K562 (cell line): Measurements from ENCODE around the gene PRKAG1. TPM values are rescaled to one million over a fixed set of nuclear protein-coding genes. Genes with fewer than 3 reads are reported as not detected.

Experiments used
- ATAC-seq: fragments of 200-7000 bp; cut with Tn5 transposase; 3 replicates; pipeline ENCODE4 v1.9.1; 2020; ENCODE audit warnings: moderate library complexity
- BruUV-seq: library from RNA; stranded (reverse); fragments of 400-500 nt; replicated peaks from 2 replicates; lab custom pipeline; 2021; lab: Mats Ljungman, UMichigan
- CTCF ChIA-PET: fragments of 300-600 bp; formaldehyde crosslinking; extraction: SDS; loops from one replicate; lab custom pipeline; 2021; ENCODE audit warnings: low intra/inter-chr PET ratio; lab: Yijun Ruan, JAX
- POLR2A ChIA-PET: fragments of 300-600, 350-650 bp; sonication (Branson Sonifier 250); formaldehyde crosslinking; extraction: SDS; loops from one replicate; lab custom pipeline; 2021; ENCODE audit warnings: antibody characterized with exemption, inconsistent platforms; lab: Yijun Ruan, JAX
- DNase-seq, 4 experiments: peaks; one replicate each; pipeline versions ENCODE4 v3.0.0 to v3.0.0-alpha.2; 2011 to 2018; ENCODE audit warnings: low spot score in 3 of 4, mixed read lengths in 3 of 4; ENCODE audit errors: extremely low read depth in 1 of 4
- FAIRE-seq: peaks from 2 replicates; lab custom pipeline; 2011; peaks lifted over from hg19 to GRCh38; lab: Jason Lieb, UNC
- H2AFZ ChIP-seq: 2 replicates; pipeline ENCODE4 v1.6.0; 2011; ENCODE audit warnings: low read depth, low read length, control low read depth, inconsistent platforms
- H3K27ac ChIP-seq: fragments of 200-600 bp; 3 replicates; pipeline ENCODE4 v1.8.0; 2011; ENCODE audit warnings: low read depth, mild to moderate bottlenecking, control low read depth, inconsistent platforms, low read length, moderate library complexity, mixed read lengths; ENCODE audit errors: extremely low read depth
- H3K27me3 ChIP-seq, 2 experiments: fragments of 300-600 bp in 1 of 2; 2 replicates in 1 of 2; 3 replicates in 1 of 2; pipeline versions ENCODE4 v1.6.0 to v1.8.0; 2011; ENCODE audit warnings: inconsistent platforms in 2 of 2, low read length in 2 of 2, mild to moderate bottlenecking in 1 of 2, mixed read lengths in 1 of 2, moderate library complexity in 1 of 2; ENCODE audit not compliant: control insufficient read depth in 2 of 2, insufficient read depth in 2 of 2
- H3K36me3 ChIP-seq: fragments of 300-600 bp; 3 replicates; pipeline ENCODE4 v1.8.0; 2011; ENCODE audit warnings: mild to moderate bottlenecking, low read length, inconsistent platforms; ENCODE audit not compliant: control insufficient read depth, insufficient read depth
- H3K4me1 ChIP-seq, 2 experiments: fragments of 200-600 bp in 1 of 2; replicated peaks in 1 of 2; 2 replicates in 1 of 2; 3 replicates in 1 of 2; pipeline versions ENCODE4 v1.5.1 to v1.8.0; 2011; ENCODE audit warnings: inconsistent platforms in 2 of 2, low read length in 2 of 2, mild to moderate bottlenecking in 1 of 2, mixed read lengths in 1 of 2, moderate library complexity in 1 of 2; ENCODE audit not compliant: control insufficient read depth in 2 of 2, insufficient read depth in 2 of 2
- H3K4me2 ChIP-seq: 2 replicates; pipeline ENCODE4 v1.6.1; 2011; ENCODE audit warnings: low read length, control low read depth, inconsistent platforms, mixed read lengths; ENCODE audit not compliant: insufficient read depth
- H3K4me3 ChIP-seq: fragments of 200-600 bp; sonication (generic), shearing (Covaris generic); 2 replicates; pipeline ENCODE4 v1.5.1; 2016; ENCODE audit warnings: control low read depth, inconsistent platforms
- H3K79me2 ChIP-seq: fragments of 200-600 bp; 3 replicates; pipeline ENCODE4 v1.8.0; 2011; ENCODE audit warnings: low read length, inconsistent platforms; ENCODE audit not compliant: control insufficient read depth, insufficient read depth
- H3K9ac ChIP-seq, 2 experiments: 2 replicates each; pipeline versions ENCODE4 v1.6.0 to v1.6.1; 2011; ENCODE audit warnings: low read depth in 2 of 2, low read length in 2 of 2, control low read depth in 1 of 2, inconsistent platforms in 1 of 2, mild to moderate bottlenecking in 1 of 2, mixed read lengths in 1 of 2; ENCODE audit not compliant: insufficient read depth in 1 of 2
- H3K9me1 ChIP-seq: one replicate; pipeline ENCODE4 v1.6.0; 2011; ENCODE audit warnings: inconsistent platforms, mild to moderate bottlenecking, low read length, moderate library complexity; ENCODE audit not compliant: control insufficient read depth, insufficient read depth
- H3K9me3 ChIP-seq: replicated peaks from 2 replicates; pipeline ENCODE4 v1.5.1; 2011; ENCODE audit warnings: low read depth, low read length, inconsistent platforms; ENCODE audit not compliant: control insufficient read depth, insufficient read depth
- H4K20me1 ChIP-seq: replicated peaks from 2 replicates; pipeline ENCODE4 v1.6.1; 2011; ENCODE audit warnings: low read length, inconsistent platforms, mixed read lengths; ENCODE audit not compliant: control insufficient read depth, insufficient read depth
- HIVEP1 ChIP-seq: fragments of 250-450 bp; sonication (Bioruptor Pico); IDR thresholded peaks from 2 replicates; pipeline ENCODE4 v1.4.0; 2020; ENCODE audit warnings: mild to moderate bottlenecking
- MBD2 ChIP-seq: sonication (generic); IDR thresholded peaks from 2 replicates; pipeline ENCODE4 v1.6.1; 2016; ENCODE audit warnings: low read depth, borderline replicate concordance
- MEF2A ChIP-seq: IDR thresholded peaks from 2 replicates; pipeline ENCODE4 v1.6.1; 2011; ENCODE audit warnings: low read depth, mild to moderate bottlenecking, low read length, moderate library complexity; ENCODE audit not compliant: control insufficient read depth
- PRPF4 ChIP-seq: fragments of 200-400 bp; formaldehyde crosslinking; IDR thresholded peaks from one replicate; pipeline ENCODE4 v1.6.1; 2017; ENCODE audit warnings: low read length, low read depth, mild to moderate bottlenecking; ENCODE audit not compliant: insufficient read depth, poor library complexity, severe bottlenecking
- RFX1 ChIP-seq: fragments of 450-650 bp; IDR thresholded peaks from 2 replicates; pipeline ENCODE4 v1.6.1; 2016; ENCODE audit warnings: mild to moderate bottlenecking, moderate library complexity
- TCF7L2 ChIP-seq: fragments of 150-350 bp; IDR thresholded peaks from 2 replicates; pipeline ENCODE4 v1.6.1; 2016; ENCODE audit warnings: low read depth, mild to moderate bottlenecking, low read length, moderate library complexity
- WGBS: fragments of 100-300 bp; shearing (Covaris generic); methylation state at CpG from one replicate; pipeline ENCODE4 v1.1.6; 2016; ENCODE audit warnings: low coverage, mixed read lengths; ENCODE audit not compliant: insufficient coverage; ENCODE audit errors: missing lambda C conversion rate; 5-methylcytosine and 5-hydroxymethylcytosine counted together
- in situ Hi-C: fragments of 300-500 bp; cut with MboI; formaldehyde crosslinking; loops from 4 replicates; pipeline ENCODE4 v1.15.0; 2018; ENCODE audit warnings: inconsistent platforms, mixed read lengths
- intact Hi-C: fragments of 100-400 bp; cut with micrococcal nuclease; formaldehyde crosslinking; loops from 2 replicates; pipeline ENCODE4 v1.14.2; 2022
- polyA plus RNA-seq, 8 experiments: library from polyadenylated mRNA; depleted of rRNA in 4 of 8; stranded (reverse) in 5 of 8; unstranded in 3 of 8; fragments of >200 nt; fragmentation: Nextera tagmentation in 2 of 8; fragmentation: Illumina TruSeq in 1 of 8; extraction: Ambion mirVana in 2 of 8; extraction: Trizol in 1 of 8; gene quantifications; 2 replicates each; pipeline versions ENCODE4 v1.2.1 to v1.2.3, GENCODE V29; 2011 to 2014; ENCODE audit warnings: inconsistent platforms in 1 of 8, missing spikeins in 1 of 8
- total RNA-seq, 7 experiments: library from RNA; depleted of rRNA in 6 of 7; stranded (reverse); fragments of >200 nt in 6 of 7; fragmentation: Illumina TruSeq in 2 of 7; extraction: Trizol in 2 of 7; gene quantifications; 2 replicates each; pipeline versions ENCODE4 v1.2.1 to v1.2.3, GENCODE V29; 2011 to 2021; ENCODE audit warnings: low replicate concordance in 1 of 7

PRKAG1 gene
- total and polyA plus RNA-seq, 9 of the 15 experiments (the other 6 are each of a cell fraction or from before 2014, with no cell fraction given) = 51.1 to 126 (median 79.1) TPM

- Histone ChIP-seq H3K27ac (no peak overlapping the region), H3K9me3 (no peaks in the 10 kb centered on the region), H3K9me1 (no peaks in the 10 kb centered on the region), H4K20me1 (no peaks in the 10 kb centered on the region), H3K4me2 (no peak overlapping the region), H3K27me3 (no peaks in the 10 kb centered on the region), H3K4me1 (peaks cover 34 to 36% of the 10 kb centered on the region in 2 experiments), H3K4me3 (no peak overlapping the region), H3K36me3 (peaks cover 60% of the 10 kb centered on the region), H2AFZ (no peak overlapping the region), H3K9ac (no peak overlapping the region; a peak in 1 of 4 replicates)
- BruUV-seq = no TSS peak
- ATAC-seq = no peak
- in situ Hi-C loops (no loop called here), intact Hi-C loops (no loop called here)
- no peak for DNase-seq
- FAIRE-seq = no peak
- ChIA-PET CTCF (no interaction called here), POLR2A (interaction anchor here (0.8 to 6.8 kb wide), 7 partner anchors 8 to 110 kb away, joined by 3 to 78 read pairs (median 5); partner anchors contain the start of genes DDN and TUBA1B)
- WGBS = 43% methylated on average over 4 of the region's 6 CpGs
- TF ChIP-seq TCF7L2 (no peak), PRPF4 (no peak), MBD2 (no peak), MEF2A (no peak), HIVEP1 (no peak), RFX1 (no peak)
- TF ChIP-seq, all 486 proteins: peak for 0
- peaks cover 25% of the 10 kb centered on the region for H3K79me2 ChIP-seq
Measured at GRCh38 chr12:49020441-49020840, 1.9 kb upstream of the PRKAG1 start.
